Lower lobe of right lung (tissue), 2 donors: ENCODE results near the gene AIRE. TPM values are rescaled to one million over a fixed set of nuclear protein-coding genes. Genes with fewer than 3 reads are reported as not detected.

Experiments
- ATAC-seq, 2 donors: fragments of 200-7000 bp; cut with Tn5 transposase; one replicate each; pipeline ENCODE4 v1.9.1; 2020 to 2022; ENCODE audit warnings: mild to moderate bottlenecking in 2 of 2, moderate library complexity in 2 of 2
- DNase-seq: peaks from one replicate; pipeline ENCODE4 v3.0.0-alpha.2; 2020
- H3K27ac ChIP-seq: fragments of 200-600 bp; one replicate; pipeline ENCODE4 v1.8.0; 2022
- H3K27me3 ChIP-seq: fragments of 200-600 bp; one replicate; pipeline ENCODE4 v1.8.0; 2022; ENCODE audit warnings: low read depth
- H3K36me3 ChIP-seq: fragments of 200-600 bp; one replicate; pipeline ENCODE4 v1.8.0; 2022; ENCODE audit warnings: mild to moderate bottlenecking
- H3K4me1 ChIP-seq: fragments of 200-600 bp; one replicate; pipeline ENCODE4 v1.8.0; 2022
- H3K4me3 ChIP-seq: fragments of 200-600 bp; one replicate; pipeline ENCODE4 v1.8.0; 2022; ENCODE audit warnings: mild to moderate bottlenecking
- H3K9me3 ChIP-seq: fragments of 200-600 bp; one replicate; pipeline ENCODE4 v1.8.0; 2022
- CTCF ChIP-seq: fragments of 200-600 bp; IDR thresholded peaks from one replicate; pipeline ENCODE4 v1.8.0; 2022; ENCODE audit warnings: antibody characterized with exemption, mild to moderate bottlenecking
- intact Hi-C: fragments of 100-400 bp; cut with DNase I; formaldehyde crosslinking; loops from one replicate; pipeline ENCODE4 v1.11.0; 2022
- total RNA-seq: library from RNA; stranded (reverse); fragmentation: NEBNext Ultra II Directional; extraction: Animal tissue kit (Norgen Biotek cat#: 25700); gene quantifications from one replicate; pipeline ENCODE4 v1.2.1, GENCODE V29; 2021
- donor health status: DM: no; HTN: yes; CAD: no; lungs with severe emphysema.

Gene AIRE
- total RNA-seq, 1 donor from 2014 or later: not detected

GRCh38 chr21:44312716-44313115, 27.0 kb downstream of the AIRE start:
- intact Hi-C loops: no loop called here
- Histone ChIP-seq H3K27ac (no peak overlapping the region), H3K4me1 (no peaks in the 10 kb centered on the region), H3K9me3 (no peaks in the 10 kb centered on the region), H3K4me3 (no peak overlapping the region), H3K27me3 (no peaks in the 10 kb centered on the region), H3K36me3 (peaks cover 85% of the 10 kb centered on the region)
- DNase-seq: no peak
- ATAC-seq: no peak
- TF ChIP-seq CTCF: no peak

GRCh38 chr21:44313451-44313850, 27.8 kb downstream of the AIRE start:
- TF ChIP-seq CTCF: no peak
- no peaks in the 10 kb centered on the region for H3K4me1 ChIP-seq
- no peak for DNase-seq
- intact Hi-C loops: no loop called here
- no peak overlapping the region for H3K4me3 ChIP-seq
- no peaks in the 10 kb centered on the region for H3K27me3 ChIP-seq
- H3K36me3 ChIP-seq: peaks cover 88% of the 10 kb centered on the region
- H3K27ac ChIP-seq: no peak overlapping the region
- ATAC-seq: no peak
- no peaks in the 10 kb centered on the region for H3K9me3 ChIP-seq

GRCh38 chr21:44314128-44314527, 28.5 kb downstream of the AIRE start:
- Histone ChIP-seq H3K4me1 (no peaks in the 10 kb centered on the region), H3K4me3 (no peak overlapping the region), H3K27me3 (no peaks in the 10 kb centered on the region), H3K9me3 (no peaks in the 10 kb centered on the region), H3K27ac (no peak overlapping the region), H3K36me3 (peaks cover 95% of the 10 kb centered on the region)
- ATAC-seq (no peak), DNase-seq (no peak)
- TF ChIP-seq CTCF: no peak
- intact Hi-C loops: no loop called here

- Histone ChIP-seq H3K9me3 (no peaks in the 10 kb centered on the region), H3K27ac (no peak overlapping the region), H3K4me1 (no peaks in the 10 kb centered on the region), H3K4me3 (no peak overlapping the region), H3K36me3 (peaks cover 96% of the 10 kb centered on the region), H3K27me3 (no peaks in the 10 kb centered on the region)
- ATAC-seq (no peak), DNase-seq (no peak)
- TF ChIP-seq CTCF: no peak
- intact Hi-C loops: no loop called here
Measured at GRCh38 chr21:44314561-44314960, 28.9 kb downstream of the AIRE start.

- ATAC-seq: no peak
- peaks cover 96% of the 10 kb centered on the region for H3K36me3 ChIP-seq
- H3K27me3 ChIP-seq: no peaks in the 10 kb centered on the region
- no peak for TF ChIP-seq CTCF
- no peaks in the 10 kb centered on the region for H3K9me3 ChIP-seq
- intact Hi-C loops: no loop called here
- no peak overlapping the region for H3K4me3 ChIP-seq
- H3K27ac ChIP-seq: no peak overlapping the region
- no peak for DNase-seq
- no peaks in the 10 kb centered on the region for H3K4me1 ChIP-seq
Measured at GRCh38 chr21:44315691-44316203, 30.1 kb downstream of the AIRE start.
